GM23338 (cell line): ENCODE measurements around the gene PAX4.

Experiments
- EZH2 ChIP-seq: fragments of 200-600 bp; sonication (generic); IDR thresholded peaks from one replicate; pipeline ENCODE4 v1.8.0; 2017; ENCODE audit warnings: antibody characterized with exemption, mild to moderate bottlenecking, low read depth; ENCODE audit not compliant: unreplicated experiment
- EZH2phosphoT487 ChIP-seq: fragments of 200-600 bp; sonication (generic); IDR thresholded peaks from one replicate; pipeline ENCODE4 v1.8.1; 2018; ENCODE audit warnings: antibody characterized with exemption; ENCODE audit not compliant: unreplicated experiment

GRCh38 chr7:127571741-127572505, 46.0 kb downstream of the PAX4 start:
- TF ChIP-seq EZH2phosphoT487: no peak
- TF ChIP-seq EZH2: no peak
